ENCODE data around the gene ZFPL1.

Gene ZFPL1

GRCh38 chr11:65112546-65113360 is 28.7 kb downstream of the ZFPL1 start:
- Histone ChIP-seq H3K4me2 (peak overlapping the region; percentile 95 to 100 (median 99)), H3K4me3 (peak overlapping the region; percentile 57 to 76 (median 66)), H3K27ac (peak overlapping the region; percentile 24 to 69 (median 55); a peak in 20 of 22 replicates), H3K4me1 (peaks cover 41 to 72% (median 62%) of the 10 kb centered on the region in 10 experiments), H4K20me1 (peaks cover 0 to 68% (median 38%) of the 10 kb centered on the region in 11 experiments; a peak in 19 of 22 replicates), H3K9me3 (replicated peaks in 1 of 11) (no peaks in the 10 kb centered on the region), H3K9ac (peak overlapping the region; percentile 62 to 86 (median 76)), H3K27me3 (no peaks in the 10 kb centered on the region), H3K36me3 (peaks cover 22 to 43% (median 37%) of the 10 kb centered on the region in 11 experiments; a peak in 21 of 22 replicates)
- TF ChIP-seq Cebpa-rat (IDR thresholded peaks at IDR 0.05): no peak

- no peak for TF ChIP-seq Cebpa-rat (IDR thresholded peaks at IDR 0.05)
- Histone ChIP-seq H3K4me2 (peak overlapping the region; percentile 95 to 100 (median 99)), H3K27ac (peak overlapping the region in 8 of 11 experiments; percentile 40 to 69 (median 60); a peak in 14 of 22 replicates), H3K9me3 (replicated peaks in 1 of 11) (no peaks in the 10 kb centered on the region), H4K20me1 (peaks cover 0 to 66% (median 42%) of the 10 kb centered on the region in 11 experiments; a peak in 20 of 22 replicates), H3K4me3 (peak overlapping the region; percentile 57 to 76 (median 66); a peak in 18 of 20 replicates), H3K9ac (peak overlapping the region; percentile 62 to 86 (median 76)), H3K27me3 (no peaks in the 10 kb centered on the region), H3K4me1 (peaks cover 45 to 77% (median 65%) of the 10 kb centered on the region in 10 experiments), H3K36me3 (peaks cover 21 to 42% (median 37%) of the 10 kb centered on the region in 11 experiments)
Observed at GRCh38 chr11:65113361-65113756, 29.3 kb downstream of the ZFPL1 start.

- Histone ChIP-seq H3K27me3 (no peaks in the 10 kb centered on the region), H3K4me1 (peaks cover 46 to 82% (median 66%) of the 10 kb centered on the region in 10 experiments), H3K4me2 (peak overlapping the region; percentile 95 to 100 (median 99)), H4K20me1 (peaks cover 0 to 68% (median 47%) of the 10 kb centered on the region in 11 experiments; a peak in 20 of 22 replicates), H3K36me3 (peaks cover 21 to 42% (median 37%) of the 10 kb centered on the region in 11 experiments), H3K4me3 (peak overlapping the region in 1 of 10 experiments; percentile 70; a peak in 1 of 20 replicates), H3K27ac (no peak overlapping the region), H3K9ac (peak overlapping the region in 6 of 11 experiments; percentile 75 to 82 (median 78); a peak in 6 of 22 replicates), H3K9me3 (replicated peaks in 1 of 11) (no peaks in the 10 kb centered on the region)
- TF ChIP-seq Cebpa-rat (IDR thresholded peaks at IDR 0.05): no peak
Observed at GRCh38 chr11:65113839-65114238, 29.8 kb downstream of the ZFPL1 start.

- Histone ChIP-seq H3K27ac (no peak overlapping the region), H3K9me3 (replicated peaks in 1 of 11) (no peaks in the 10 kb centered on the region), H3K4me3 (no peak overlapping the region), H3K36me3 (peaks cover 21 to 43% (median 37%) of the 10 kb centered on the region in 11 experiments), H3K4me1 (peaks cover 50 to 90% (median 73%) of the 10 kb centered on the region in 10 experiments), H4K20me1 (peaks cover 0 to 71% (median 51%) of the 10 kb centered on the region in 11 experiments; a peak in 20 of 22 replicates), H3K27me3 (no peaks in the 10 kb centered on the region), H3K9ac (peak overlapping the region in 3 of 11 experiments; percentile 22 to 82 (median 78); a peak in 1 of 22 replicates), H3K4me2 (0 out of 22 replicates have a peak overlapping the region, but pooled peaks of 2 of the 11 experiments have one; percentile 97 to 100)
- TF ChIP-seq Cebpa-rat (IDR thresholded peaks at IDR 0.05): no peak
Observed at GRCh38 chr11:65114538-65115171, 30.6 kb downstream of the ZFPL1 start.

GRCh38 chr11:65115361-65116082 is 31.5 kb downstream of the ZFPL1 start:
- Histone ChIP-seq H4K20me1 (peaks cover 0 to 72% (median 51%) of the 10 kb centered on the region in 11 experiments; a peak in 20 of 22 replicates), H3K36me3 (peaks cover 27 to 48% (median 41%) of the 10 kb centered on the region in 11 experiments), H3K4me2 (peak overlapping the region; percentile 91 to 100 (median 98); a peak in 21 of 22 replicates), H3K27me3 (no peaks in the 10 kb centered on the region), H3K27ac (no peak overlapping the region), H3K4me1 (peaks cover 57 to 91% (median 76%) of the 10 kb centered on the region in 10 experiments), H3K9ac (peak overlapping the region in 10 of 11 experiments; percentile 87 to 92 (median 90); a peak in 16 of 22 replicates), H3K4me3 (peak overlapping the region in 4 of 10 experiments; percentile 82 to 88 (median 86); a peak in 4 of 20 replicates), H3K9me3 (replicated peaks in 1 of 11) (no peaks in the 10 kb centered on the region)
- TF ChIP-seq Cebpa-rat (IDR thresholded peaks at IDR 0.05): no peak

- Histone ChIP-seq H3K4me1 (peaks cover 54 to 88% (median 73%) of the 10 kb centered on the region in 10 experiments), H3K4me3 (peak overlapping the region; percentile 73 to 94 (median 87)), H3K36me3 (peaks cover 34 to 57% (median 49%) of the 10 kb centered on the region in 11 experiments)
Observed at GRCh38 chr11:65116370-65117205, 32.6 kb downstream of the ZFPL1 start.

GRCh38 chr11:65117206-65118096 is 33.4 kb downstream of the ZFPL1 start, which contains the start of gene ZNHIT2:
Gene ZNHIT2 (minus strand): TSS chr11:65117701. CDS start chr11:65117653, 48 bp downstream.
- Histone ChIP-seq H3K27ac (peak within 1 kb of the TSS; percentile 74 to 90 (median 87)), H3K9me3 (replicated peaks in 1 of 11) (no peaks in the 10 kb centered on the region), H3K4me1 (peaks cover 54 to 81% (median 67%) of the 10 kb centered on the region in 10 experiments), H3K4me3 (peak within 1 kb of the TSS; percentile 73 to 94 (median 87)), H4K20me1 (peaks cover 0 to 65% (median 38%) of the 10 kb centered on the region in 11 experiments; a peak in 16 of 22 replicates), H3K4me2 (peak within 1 kb of the TSS; percentile 91 to 100 (median 98)), H3K9ac (peak within 1 kb of the TSS; percentile 88 to 99 (median 93)), H3K27me3 (no peaks in the 10 kb centered on the region), H3K36me3 (peaks cover 34 to 57% (median 49%) of the 10 kb centered on the region in 11 experiments)
- TF ChIP-seq Cebpa-rat (IDR thresholded peaks at IDR 0.05): peak in 9 of 11 experiments; percentile 48 to 89 (median 72); a peak in 15 of 22 replicates

More at GRCh38 chr11:65116370-65117205, 32.6 kb downstream of the ZFPL1 start:
- no peak for TF ChIP-seq Cebpa-rat (IDR thresholded peaks at IDR 0.05)
- Histone ChIP-seq H4K20me1 (peaks cover 0 to 73% (median 43%) of the 10 kb centered on the region in 11 experiments; a peak in 17 of 22 replicates), H3K27me3 (no peaks in the 10 kb centered on the region), H3K9ac (peak overlapping the region; percentile 87 to 92 (median 90)), H3K27ac (peak overlapping the region; percentile 74 to 90 (median 87)), H3K4me2 (peak overlapping the region; percentile 91 to 100 (median 98)), H3K9me3 (replicated peaks in 1 of 11) (no peaks in the 10 kb centered on the region)

All from BLaER1 treated with 17β-estradiol and CSF1 and Interleukin-3, amounts not matched to agents 10 nM and 100 nM (cell line).